ENCODE results near the gene SYT7.
"Not testable (repeated sequence)": the region's sequence is repeated elsewhere in the genome, so short reads cannot be mapped to it uniquely, and the experiment has no call there.

Gene SYT7

GRCh38 chr11:61616434-61616833 lies 35.6 kb upstream of the SYT7 start (continued):
- TF ChIP-seq PRDM2 (tag by site-specific recombination; IDR thresholded peaks at IDR 0.05; ENCODE audit: borderline replicate concordance), result no peak

DNA sequence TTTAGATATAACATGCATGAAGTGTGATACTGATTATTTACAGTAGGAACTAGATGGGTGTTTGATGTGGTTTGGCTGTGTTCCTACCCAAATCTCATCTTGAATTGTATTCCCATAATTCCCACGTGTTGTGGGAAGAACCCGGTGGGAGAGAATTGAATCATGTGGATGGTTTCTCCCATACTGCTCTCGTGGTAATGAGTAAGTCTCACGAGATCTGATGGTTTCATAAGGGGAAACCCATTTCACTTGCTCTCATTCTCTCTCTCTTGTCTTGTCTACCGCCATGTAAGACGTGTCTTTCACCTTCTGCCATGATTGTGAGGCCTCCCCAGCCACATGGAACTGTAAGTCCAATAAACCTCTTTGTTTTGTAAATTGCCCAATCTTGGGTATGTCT lies 33.9 kb upstream of the SYT7 start:
- POLR2A ChIA-PET, result not testable (repeated sequence)
- peak; percentile 56; the same call in 1 of the 2 replicates for TF ChIP-seq ZNF76 (tag by site-specific recombination; IDR thresholded peaks at IDR 0.05; ENCODE audit: borderline replicate concordance, low read depth)
- TF ChIP-seq, protein P1, sequence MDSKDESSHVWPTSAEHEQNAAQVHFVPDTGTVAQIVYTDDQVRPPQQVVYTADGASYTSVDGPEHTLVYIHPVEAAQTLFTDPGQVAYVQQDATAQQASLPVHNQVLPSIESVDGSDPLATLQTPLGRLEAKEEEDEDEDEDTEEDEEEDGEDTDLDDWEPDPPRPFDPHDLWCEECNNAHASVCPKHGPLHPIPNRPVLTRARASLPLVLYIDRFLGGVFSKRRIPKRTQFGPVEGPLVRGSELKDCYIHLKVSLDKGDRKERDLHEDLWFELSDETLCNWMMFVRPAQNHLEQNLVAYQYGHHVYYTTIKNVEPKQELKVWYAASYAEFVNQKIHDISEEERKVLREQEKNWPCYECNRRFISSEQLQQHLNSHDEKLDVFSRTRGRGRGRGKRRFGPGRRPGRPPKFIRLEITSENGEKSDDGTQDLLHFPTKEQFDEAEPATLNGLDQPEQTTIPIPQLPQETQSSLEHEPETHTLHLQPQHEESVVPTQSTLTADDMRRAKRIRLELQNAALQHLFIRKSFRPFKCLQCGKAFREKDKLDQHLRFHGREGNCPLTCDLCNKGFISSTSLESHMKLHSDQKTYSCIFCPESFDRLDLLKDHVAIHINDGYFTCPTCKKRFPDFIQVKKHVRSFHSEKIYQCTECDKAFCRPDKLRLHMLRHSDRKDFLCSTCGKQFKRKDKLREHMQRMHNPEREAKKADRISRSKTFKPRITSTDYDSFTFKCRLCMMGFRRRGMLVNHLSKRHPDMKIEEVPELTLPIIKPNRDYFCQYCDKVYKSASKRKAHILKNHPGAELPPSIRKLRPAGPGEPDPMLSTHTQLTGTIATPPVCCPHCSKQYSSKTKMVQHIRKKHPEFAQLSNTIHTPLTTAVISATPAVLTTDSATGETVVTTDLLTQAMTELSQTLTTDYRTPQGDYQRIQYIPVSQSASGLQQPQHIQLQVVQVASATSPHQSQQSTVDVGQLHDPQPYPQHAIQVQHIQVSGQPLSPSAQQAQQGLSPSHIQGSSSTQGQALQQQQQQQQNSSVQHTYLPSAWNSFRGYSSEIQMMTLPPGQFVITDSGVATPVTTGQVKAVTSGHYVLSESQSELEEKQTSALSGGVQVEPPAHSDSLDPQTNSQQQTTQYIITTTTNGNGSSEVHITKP (tag by site-specific recombination; IDR thresholded peaks at IDR 0.05), result peak; percentile 73
- TF ChIP-seq ZFHX2 (tag by site-specific recombination; conservative IDR thresholded peaks at IDR 0.05), result peak; percentile 65
- peak; percentile 22; the same call in 1 of the 2 replicates for TF ChIP-seq ZBTB17 (tag by site-specific recombination; IDR thresholded peaks at IDR 0.05)
- TF ChIP-seq EGR2 (tag by site-specific recombination; IDR thresholded peaks at IDR 0.05; ENCODE audit: low read depth), result peak; percentile 72

GRCh38 chr11:61613870-61614269 lies 33.0 kb upstream of the SYT7 start:
- CTCF ChIA-PET, result interaction anchor here (0.9 to 2.6 kb wide), 3 partner anchors 14 to 25 kb away, joined by 3 to 14 read pairs (median 3); no protein-coding TSS in a partner anchor
- no peak overlapping the region for H3K4me3 ChIP-seq (ENCODE audit: low read depth, low read length)
- H3K9me3 ChIP-seq (ENCODE audit: control insufficient read depth, insufficient read depth, low read depth, low read length), result no peaks in the 10 kb centered on the region
- no peak overlapping the region for H3K27ac ChIP-seq (ENCODE audit: extremely low read depth, low read depth, low read length)
- no peaks in the 10 kb centered on the region for H3K4me1 ChIP-seq (ENCODE audit: control insufficient read depth, insufficient read depth, low read length)
- POLR2A ChIA-PET, result no interaction called here
- TF ChIP-seq EGR2 (tag by site-specific recombination; IDR thresholded peaks at IDR 0.05; ENCODE audit: low read depth) (peak; percentile 88), ZFHX2 (tag by site-specific recombination; conservative IDR thresholded peaks at IDR 0.05) (peak; percentile 72), AEBP2 (tag by site-specific recombination; IDR thresholded peaks at IDR 0.05; ENCODE audit: borderline replicate concordance) (no peak)
- no peaks in the 10 kb centered on the region for H3K36me3 ChIP-seq (ENCODE audit: control insufficient read depth in 2 of 2, insufficient read depth in 1 of 2, low read length in 2 of 2)

More for the DNA sequence above, 33.9 kb upstream of the SYT7 start:
- H3K27ac ChIP-seq (ENCODE audit: extremely low read depth, low read depth, low read length); H3K36me3 ChIP-seq (ENCODE audit: control insufficient read depth in 2 of 2, insufficient read depth in 1 of 2, low read length in 2 of 2); H3K4me3 ChIP-seq (ENCODE audit: low read depth, low read length); H3K9me3 ChIP-seq (ENCODE audit: control insufficient read depth, insufficient read depth, low read depth, low read length); H3K4me1 ChIP-seq (ENCODE audit: control insufficient read depth, insufficient read depth, low read length): not testable (repeated sequence)
- CTCF ChIA-PET, result interaction anchor here (2.6 kb wide), 1 partner anchor 13 kb away, joined by 14 read pairs; no protein-coding TSS in a partner anchor
